Muscle of arm (tissue), 12 donors: ENCODE measurements around the gene LENG8. TPM values are rescaled to one million over a fixed set of nuclear protein-coding genes. Genes with fewer than 3 reads are reported as not detected.
"Not testable (repeated sequence)": the region's sequence is repeated elsewhere in the genome, so short reads cannot be mapped to it uniquely, and the experiment has no call there.

Experiments
- DNase-seq: peaks from one replicate; pipeline ENCODE4 v3.0.0-alpha.2; 2013
- polyA plus RNA-seq, 12 donors: library from polyadenylated mRNA; unstranded; fragments of 120-200 nt; gene quantifications; one replicate each; pipeline ENCODE4 v1.2.1, GENCODE V29; 2013; ENCODE audit not compliant: insufficient read length in 12 of 12

Gene LENG8
- polyA plus RNA-seq, 12 donors: 54.1 to 332 (median 92.4) TPM

DNA sequence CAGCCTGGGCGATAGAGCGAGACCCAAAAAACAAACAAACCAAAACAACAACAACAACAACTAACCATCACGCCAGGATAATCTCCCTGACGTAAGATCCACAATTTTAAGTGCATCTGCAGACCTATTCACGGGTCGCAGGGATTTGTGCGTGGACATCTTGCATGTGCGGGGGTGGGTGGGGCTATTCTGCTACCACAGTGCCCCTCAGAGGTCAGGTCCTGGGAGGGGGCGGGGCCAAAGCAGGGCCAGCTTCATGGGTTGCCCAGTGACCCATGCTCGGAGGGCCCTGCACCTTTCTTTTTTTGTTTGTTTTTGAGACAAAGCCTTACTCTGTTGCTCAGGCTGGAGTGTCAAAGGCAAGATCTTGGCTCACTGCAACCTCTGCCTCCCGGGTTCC, 26.7 kb downstream of the LENG8 start:
- DNase-seq: no peak

- no peak for DNase-seq
Measured at GRCh38 chr19:54477650-54478049, 28.7 kb downstream of the LENG8 start.

DNA sequence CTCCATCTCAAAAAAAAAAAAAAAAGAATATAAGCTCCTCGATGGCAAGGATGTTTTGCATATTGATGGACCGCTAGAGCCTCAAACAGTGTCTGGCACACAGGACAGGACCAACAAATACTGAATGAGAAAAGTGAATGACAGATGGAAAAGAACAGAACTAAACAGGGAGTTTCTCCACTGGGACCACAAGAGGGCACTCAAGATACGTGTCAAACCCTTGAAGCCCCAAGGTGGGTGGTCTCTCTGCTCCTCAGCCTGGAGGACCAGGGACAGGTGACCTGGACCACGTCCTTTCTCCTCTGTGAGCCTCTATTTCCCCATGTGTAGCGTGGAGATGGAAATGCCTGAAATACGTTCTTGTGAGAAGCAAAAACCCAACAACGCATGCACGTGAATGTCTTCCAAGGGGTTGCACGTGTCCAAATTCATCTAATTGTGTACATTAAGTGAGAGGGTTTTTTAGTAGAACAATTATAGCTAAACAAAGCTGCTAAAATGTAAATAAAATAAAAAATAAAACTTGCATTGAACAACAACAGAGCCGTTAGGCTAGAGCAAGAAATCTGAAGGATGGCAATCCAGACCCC, 29.8 kb downstream of the LENG8 start:
- DNase-seq: no peak

DNA sequence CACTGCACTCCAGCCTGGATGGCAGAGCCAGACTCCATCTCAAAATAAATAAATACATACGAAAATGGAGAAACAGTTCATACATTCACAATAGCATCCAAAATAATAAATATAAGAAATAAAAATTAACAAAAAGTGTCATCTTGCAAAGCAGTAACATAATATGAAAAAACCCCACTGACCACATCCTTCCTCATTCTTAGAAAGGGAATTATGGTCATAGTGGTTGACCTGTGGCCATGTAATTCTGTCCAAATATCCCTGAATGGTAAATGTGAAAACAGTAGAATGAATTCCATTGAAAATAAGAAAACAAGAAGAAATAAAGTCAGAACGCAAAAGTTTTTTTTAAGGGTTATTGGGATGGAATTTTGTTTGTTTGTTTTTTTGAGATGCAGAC, 31.1 kb downstream of the LENG8 start:
- DNase-seq: no peak

- DNase-seq: peak; percentile 59
Measured at GRCh38 chr19:54481326-54481930, 32.4 kb downstream of the LENG8 start.

DNA sequence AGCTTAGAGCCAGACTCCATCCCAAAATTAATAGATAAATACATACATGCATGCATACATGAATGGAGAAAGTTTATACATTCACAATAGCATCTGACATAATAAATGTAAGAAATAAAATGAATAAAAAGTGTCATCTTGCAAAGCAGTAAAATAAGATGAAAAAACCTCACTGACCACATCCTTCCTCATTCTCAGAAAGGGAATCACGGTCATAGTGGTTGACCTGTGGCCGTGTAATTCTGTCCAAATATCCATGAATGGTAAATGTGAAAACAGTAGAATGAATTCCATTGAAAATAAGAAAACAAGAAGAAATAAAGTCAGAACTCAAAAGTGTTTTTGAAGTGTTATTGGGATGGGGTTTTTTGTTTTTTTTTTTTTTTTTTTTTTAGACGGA, 33.9 kb downstream of the LENG8 start:
- DNase-seq: no peak

GRCh38 chr19:54484451-54484850, 35.5 kb downstream of the LENG8 start:
- DNase-seq: no peak

DNA sequence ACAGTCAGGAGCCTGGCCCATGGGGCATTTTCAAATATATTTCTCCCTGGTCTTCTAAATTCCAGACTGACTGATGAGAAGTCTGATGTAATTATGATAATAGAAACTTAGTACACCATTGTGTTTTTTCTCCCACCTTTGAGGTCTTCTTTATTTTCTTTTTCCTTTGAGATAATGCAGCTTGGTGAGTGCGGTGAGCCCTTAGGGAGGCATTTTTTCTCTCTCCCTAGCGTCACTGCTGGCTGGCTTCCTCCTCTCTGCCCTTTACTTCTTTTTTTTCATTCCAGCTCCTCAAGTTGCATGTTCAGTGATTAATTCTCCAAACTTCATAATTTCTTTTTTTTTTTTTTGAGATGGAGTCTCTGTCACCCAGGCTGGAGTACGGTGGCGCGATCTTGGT, 36.9 kb downstream of the LENG8 start:
- DNase-seq: no peak

GRCh38 chr19:54489341-54489740, 40.3 kb downstream of the LENG8 start:
- no peak for DNase-seq

- no peak for DNase-seq
Measured at GRCh38 chr19:54489766-54490165, 40.8 kb downstream of the LENG8 start.

- DNase-seq: no peak
Measured at GRCh38 chr19:54492568-54492967, 43.6 kb downstream of the LENG8 start.

DNA sequence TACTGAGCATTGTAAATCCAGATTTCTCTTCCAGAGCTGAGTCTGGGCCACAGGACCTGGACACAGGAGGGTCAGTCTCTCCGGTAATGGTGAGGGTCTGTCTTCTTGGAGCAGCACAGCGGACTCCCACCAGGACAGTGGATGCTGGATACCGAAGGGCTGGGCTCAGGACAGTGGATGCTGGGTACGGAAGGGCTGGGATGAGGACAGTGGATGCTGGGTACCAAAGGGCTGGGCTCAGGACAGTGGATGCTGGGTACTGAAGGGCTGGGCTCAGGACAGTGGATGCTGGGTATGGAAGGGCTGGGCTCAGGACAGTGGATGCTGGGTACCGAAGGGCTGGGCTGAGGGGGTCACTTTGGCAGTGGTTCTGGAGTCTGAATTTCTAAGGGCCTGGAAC, 44.1 kb downstream of the LENG8 start:
- not testable (repeated sequence) for DNase-seq

DNA sequence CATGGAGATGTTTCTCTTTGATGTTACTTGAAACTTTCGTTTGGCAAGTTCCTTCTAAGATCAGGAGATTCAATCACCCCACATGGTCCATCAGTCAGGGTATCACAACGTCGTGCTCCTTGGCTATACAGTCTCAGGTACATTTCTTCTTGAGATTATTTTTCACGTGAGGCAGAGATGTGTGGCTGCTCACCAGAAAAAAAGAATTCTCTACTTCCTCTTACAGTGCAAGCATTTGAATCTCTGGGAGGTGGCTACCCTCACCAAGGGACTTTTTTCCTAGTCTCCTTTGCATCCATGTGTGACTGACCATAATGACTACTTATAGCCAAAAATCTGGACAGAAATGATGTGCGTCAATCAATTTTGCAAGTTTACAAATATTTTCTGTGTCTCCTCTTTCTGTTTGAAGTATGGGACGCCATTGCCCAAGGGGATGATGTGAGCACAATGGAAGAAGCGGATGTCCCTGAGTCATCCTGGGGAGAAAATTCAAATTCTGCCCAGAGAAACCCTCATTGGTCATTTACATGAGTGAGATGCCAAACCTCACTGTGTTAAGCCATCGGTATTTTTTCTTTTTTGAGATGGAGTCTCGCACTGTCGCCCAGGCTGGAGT, 45.1 kb downstream of the LENG8 start:
- DNase-seq: no peak

- not testable (repeated sequence) for DNase-seq
Measured at GRCh38 chr19:54495284-54495683, 46.3 kb downstream of the LENG8 start.

GRCh38 chr19:54497747-54498450, 48.9 kb downstream of the LENG8 start:
- DNase-seq: not testable (repeated sequence)

DNA sequence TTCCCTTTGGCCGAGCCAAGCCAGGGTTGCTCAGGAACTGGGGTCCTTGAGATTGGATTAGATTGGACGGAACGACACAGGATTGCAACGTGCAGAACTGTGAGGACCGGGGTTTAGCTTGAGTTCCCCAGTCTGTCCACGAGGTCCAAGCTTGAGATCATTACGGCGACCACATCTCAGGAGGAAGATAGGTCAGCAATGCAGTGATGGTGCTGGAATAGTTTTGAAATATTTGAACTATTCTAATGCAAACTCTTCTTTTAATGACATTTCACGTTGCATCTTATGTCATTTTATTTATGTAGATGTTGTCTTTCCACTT, 49.4 kb downstream of the LENG8 start:
- not testable (repeated sequence) for DNase-seq

DNA sequence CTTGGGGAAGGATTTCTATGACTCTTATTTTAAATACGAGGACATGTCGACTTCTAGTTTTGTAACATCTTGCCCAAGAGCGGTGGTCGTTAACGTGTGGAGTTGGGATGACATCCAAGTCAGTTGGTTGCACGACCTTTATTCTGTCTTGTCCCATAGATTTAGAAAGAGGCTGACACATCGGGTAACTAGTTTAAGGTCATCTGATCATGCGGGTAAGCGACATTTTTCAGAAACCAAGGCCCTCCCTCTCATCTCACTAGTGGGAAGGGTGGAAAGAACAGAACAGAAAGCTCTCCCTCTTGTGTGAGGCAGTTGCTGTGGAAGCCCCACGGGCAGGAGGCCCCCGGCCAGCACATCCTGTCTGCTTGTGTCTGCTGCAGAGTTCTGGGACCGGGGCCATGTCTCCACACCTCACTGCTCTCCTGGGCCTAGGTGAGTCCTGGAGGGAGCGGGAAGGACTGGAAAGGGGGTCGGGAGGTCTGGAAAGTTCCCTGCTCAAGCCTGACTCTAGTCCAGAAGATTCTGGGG, 53.6 kb downstream of the LENG8 start, which contains the start of gene LAIR2:
LAIR2 (plus strand) TSS at position 314 of the 531 bp plus-strand sequence; CDS start at position 402, 88 bp downstream.
- DNase-seq: no peak

DNA sequence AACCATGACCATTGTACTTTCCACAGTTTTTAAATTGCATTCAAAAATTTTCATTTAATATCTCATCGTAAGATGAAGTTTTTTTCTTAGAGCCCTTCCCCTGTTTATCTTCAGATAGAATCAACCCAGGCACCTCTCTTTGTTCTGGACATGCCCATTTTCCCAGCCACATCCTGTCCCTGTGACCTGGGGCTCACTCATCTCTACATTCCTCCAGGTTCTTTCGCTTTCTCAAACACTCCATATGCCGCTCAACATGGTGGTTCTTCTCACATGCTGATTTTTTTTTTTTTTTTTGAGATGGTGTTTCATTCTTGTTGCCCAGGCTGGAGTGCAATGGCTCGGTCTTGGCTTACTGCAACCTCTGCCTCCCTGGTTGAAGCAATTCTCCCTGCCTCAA, 56.5 kb downstream of the LENG8 start:
- not testable (repeated sequence) for DNase-seq

GRCh38 chr19:54506079-54506478, 57.1 kb downstream of the LENG8 start:
- no peak for DNase-seq

GRCh38 chr19:54507038-54507717, 58.2 kb downstream of the LENG8 start:
- DNase-seq: not testable (repeated sequence)

DNA sequence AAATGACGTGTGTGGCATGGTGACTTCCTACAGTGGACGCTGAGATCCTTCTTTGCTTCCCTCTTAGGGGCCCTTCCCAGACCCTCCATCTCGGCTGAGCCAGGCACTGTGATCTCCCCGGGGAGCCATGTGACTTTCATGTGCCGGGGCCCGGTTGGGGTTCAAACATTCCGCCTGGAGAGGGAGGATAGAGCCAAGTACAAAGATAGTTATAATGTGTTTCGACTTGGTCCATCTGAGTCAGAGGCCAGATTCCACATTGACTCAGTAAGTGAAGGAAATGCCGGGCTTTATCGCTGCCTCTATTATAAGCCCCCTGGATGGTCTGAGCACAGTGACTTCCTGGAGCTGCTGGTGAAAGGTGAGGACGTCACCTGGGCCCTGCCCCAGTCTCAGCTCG, 58.8 kb downstream of the LENG8 start:
- no peak for DNase-seq

DNA sequence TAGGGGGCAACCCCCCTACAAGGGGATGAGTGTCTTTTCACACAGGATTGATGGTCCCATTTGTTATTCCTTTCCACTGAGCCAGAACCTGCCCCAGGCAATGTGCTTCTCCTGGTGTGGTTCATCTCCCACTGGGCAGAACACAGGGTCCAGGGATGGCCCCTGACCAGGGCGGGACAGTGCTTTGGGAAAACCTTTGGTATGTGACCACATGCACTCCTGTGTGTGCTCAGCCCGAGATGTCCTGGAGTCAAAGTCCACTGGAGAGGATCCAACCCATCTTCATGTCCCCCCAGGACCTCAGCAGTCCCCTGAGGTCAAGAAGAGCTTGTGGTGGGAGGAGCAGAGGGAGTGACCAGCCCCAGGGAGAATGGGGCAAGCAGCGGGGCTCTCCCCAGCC, 59.5 kb downstream of the LENG8 start:
- DNase-seq: not testable (repeated sequence)
